ENCODE measurements around the gene ARL2BP. TPM values are rescaled to one million over a fixed set of nuclear protein-coding genes. Genes with fewer than 3 reads are reported as not detected.

Gene ARL2BP
- total RNA-seq, 1 donor from 2014 or later, result 57.8 TPM

DNA sequence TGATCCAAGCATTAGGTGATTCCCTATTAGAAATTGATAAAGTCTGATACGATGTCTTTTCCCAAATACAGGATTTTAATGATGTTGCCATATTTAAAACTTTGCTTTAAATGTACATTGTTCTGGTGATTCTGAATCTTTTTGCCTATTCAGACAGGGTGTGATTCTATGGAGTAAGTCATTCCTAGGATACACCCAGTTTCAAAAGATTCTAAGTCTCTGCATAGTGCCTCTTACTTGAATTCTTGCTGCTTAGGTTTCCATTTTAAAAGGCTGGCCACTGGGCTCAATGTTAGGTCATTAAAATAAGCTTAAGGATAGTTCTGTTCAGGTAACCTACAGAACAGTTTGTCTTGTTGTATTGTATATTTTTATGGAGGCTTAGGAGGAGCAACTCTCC is 22.0 kb upstream of the ARL2BP start:
- peaks cover 97% of the 10 kb centered on the region for H3K36me3 ChIP-seq
- DNase-seq, result no peak
- intact Hi-C loops (cut with micrococcal nuclease), result no loop called here
- H3K9me3 ChIP-seq (replicated peaks), result peaks cover 17% of the 10 kb centered on the region
- H3K27ac ChIP-seq (replicated peaks), result no peak overlapping the region
- no peaks in the 10 kb centered on the region for H3K4me1 ChIP-seq
- no peaks in the 10 kb centered on the region for H3K27me3 ChIP-seq (ENCODE audit: low read depth)
- no peak overlapping the region for H3K4me3 ChIP-seq
- TF ChIP-seq, protein P1, sequence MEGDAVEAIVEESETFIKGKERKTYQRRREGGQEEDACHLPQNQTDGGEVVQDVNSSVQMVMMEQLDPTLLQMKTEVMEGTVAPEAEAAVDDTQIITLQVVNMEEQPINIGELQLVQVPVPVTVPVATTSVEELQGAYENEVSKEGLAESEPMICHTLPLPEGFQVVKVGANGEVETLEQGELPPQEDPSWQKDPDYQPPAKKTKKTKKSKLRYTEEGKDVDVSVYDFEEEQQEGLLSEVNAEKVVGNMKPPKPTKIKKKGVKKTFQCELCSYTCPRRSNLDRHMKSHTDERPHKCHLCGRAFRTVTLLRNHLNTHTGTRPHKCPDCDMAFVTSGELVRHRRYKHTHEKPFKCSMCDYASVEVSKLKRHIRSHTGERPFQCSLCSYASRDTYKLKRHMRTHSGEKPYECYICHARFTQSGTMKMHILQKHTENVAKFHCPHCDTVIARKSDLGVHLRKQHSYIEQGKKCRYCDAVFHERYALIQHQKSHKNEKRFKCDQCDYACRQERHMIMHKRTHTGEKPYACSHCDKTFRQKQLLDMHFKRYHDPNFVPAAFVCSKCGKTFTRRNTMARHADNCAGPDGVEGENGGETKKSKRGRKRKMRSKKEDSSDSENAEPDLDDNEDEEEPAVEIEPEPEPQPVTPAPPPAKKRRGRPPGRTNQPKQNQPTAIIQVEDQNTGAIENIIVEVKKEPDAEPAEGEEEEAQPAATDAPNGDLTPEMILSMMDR (IDR thresholded peaks at IDR 0.05; ENCODE audit: borderline replicate concordance), result no peak

DNA sequence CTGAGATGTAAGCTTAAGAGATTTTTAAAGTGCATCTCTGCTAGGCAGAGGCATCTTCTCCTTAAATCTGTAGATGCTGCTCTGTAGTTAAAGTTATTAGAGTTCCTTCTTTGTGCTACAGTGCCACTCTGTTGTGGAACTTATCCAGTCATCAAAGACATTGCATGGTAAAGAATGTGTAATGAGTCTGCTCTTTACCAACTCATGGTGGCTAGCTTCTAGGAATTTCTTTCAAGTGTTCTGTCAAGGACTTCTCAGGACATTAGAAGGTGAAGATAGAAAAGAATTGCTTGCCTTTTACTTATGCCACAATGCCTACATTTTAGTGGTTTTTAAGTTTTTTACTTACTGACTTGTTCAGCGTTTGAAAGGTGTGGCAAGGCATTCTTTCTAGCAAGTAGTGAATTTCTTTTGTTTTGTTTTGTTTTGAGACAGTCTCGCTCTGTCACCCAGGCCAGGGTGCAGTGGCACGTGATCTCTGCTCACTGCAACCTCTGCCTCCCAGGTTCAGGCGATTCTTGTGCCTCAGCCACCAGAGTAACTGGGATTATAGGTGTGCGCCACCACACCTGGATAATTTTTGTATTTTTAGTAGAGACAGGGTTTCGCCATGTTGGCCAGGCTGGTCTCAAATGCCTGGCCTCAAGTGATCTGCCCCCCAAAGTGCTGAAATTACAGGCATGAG is 20.3 kb upstream of the ARL2BP start:
- Histone ChIP-seq H3K27ac (replicated peaks) (no peak overlapping the region), H3K4me3 (no peak overlapping the region), H3K9me3 (replicated peaks) (peaks cover 2% of the 10 kb centered on the region), H3K27me3 (ENCODE audit: low read depth) (no peaks in the 10 kb centered on the region), H3K36me3 (peaks cover 98% of the 10 kb centered on the region), H3K4me1 (no peaks in the 10 kb centered on the region)
- no peak for DNase-seq
- TF ChIP-seq, protein P1 (IDR thresholded peaks at IDR 0.05; ENCODE audit: borderline replicate concordance), result no peak
- intact Hi-C loops (cut with micrococcal nuclease), result no loop called here

DNA sequence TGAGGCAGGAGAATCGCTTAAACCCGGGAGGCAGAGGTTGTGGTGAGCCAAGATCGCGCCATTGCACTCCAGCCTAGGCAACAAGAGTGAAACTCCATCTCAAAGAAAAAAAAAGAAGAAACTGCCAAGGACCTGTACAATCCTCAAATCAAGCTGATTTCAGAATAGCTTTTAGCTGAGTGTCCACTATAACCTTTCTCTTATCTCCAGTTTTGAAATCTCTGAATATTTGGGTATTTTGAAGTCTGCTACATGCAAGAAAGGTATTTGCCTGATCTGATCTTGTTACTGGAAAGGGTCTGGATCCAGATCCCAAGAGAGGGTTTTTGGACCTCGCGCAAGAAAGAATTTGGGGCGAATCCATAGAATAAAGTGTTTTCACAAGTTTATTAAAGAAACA is 19.1 kb upstream of the ARL2BP start:
- H3K27me3 ChIP-seq (ENCODE audit: low read depth), result no peaks in the 10 kb centered on the region
- peaks cover 98% of the 10 kb centered on the region for H3K36me3 ChIP-seq
- intact Hi-C loops (cut with micrococcal nuclease), result no loop called here
- H3K9me3 ChIP-seq (replicated peaks), result no peaks in the 10 kb centered on the region
- no peak overlapping the region for H3K4me3 ChIP-seq
- TF ChIP-seq, protein P1 (IDR thresholded peaks at IDR 0.05; ENCODE audit: borderline replicate concordance), result no peak
- no peaks in the 10 kb centered on the region for H3K4me1 ChIP-seq
- H3K27ac ChIP-seq (replicated peaks), result no peak overlapping the region
- DNase-seq, result no peak

DNA sequence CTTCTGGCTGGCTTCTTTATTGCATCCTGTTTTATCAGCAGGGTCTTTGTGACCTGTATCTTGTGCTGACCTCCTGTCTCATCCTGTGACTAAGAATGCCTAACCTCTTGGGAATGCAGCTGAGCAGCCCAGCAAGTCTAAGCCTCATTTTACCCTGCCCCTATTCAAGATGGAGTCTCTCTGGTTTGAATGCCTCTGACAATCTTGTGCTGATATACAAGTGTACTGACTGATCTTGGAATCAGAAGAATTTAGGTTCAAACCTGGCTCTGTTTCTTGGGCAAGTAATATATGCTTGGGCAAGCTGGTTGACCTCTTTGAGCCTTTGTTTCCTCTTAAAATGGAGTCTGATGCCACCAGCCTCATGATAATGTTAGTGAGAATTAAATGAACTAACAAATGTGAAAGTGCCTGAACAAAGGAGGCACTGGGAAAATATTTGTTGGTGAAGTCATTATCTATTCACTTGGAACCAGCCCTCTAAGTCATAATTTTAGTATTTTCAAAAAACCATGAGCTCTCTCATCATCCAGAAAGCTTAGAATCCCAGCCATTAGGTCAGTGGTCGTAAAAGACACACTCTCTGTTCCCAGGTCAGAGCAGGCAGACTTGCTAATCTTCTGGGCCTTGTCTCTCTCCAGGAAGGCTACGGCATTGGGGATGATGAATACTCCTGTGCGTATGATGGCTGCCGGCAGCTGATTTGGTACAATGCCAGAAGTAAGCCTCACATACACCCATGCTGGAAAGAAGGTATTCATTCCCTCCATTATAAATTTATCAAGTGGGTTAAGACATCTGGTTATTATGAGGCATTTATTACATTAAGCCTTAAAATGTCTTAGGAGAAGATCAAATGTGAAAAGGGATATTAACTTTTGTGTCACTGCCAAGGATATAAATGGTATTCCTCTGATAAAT is 18.1 kb upstream of the ARL2BP start:
- Histone ChIP-seq H3K4me1 (peaks cover 3% of the 10 kb centered on the region), H3K36me3 (peaks cover 98% of the 10 kb centered on the region), H3K4me3 (no peak overlapping the region), H3K9me3 (replicated peaks) (no peaks in the 10 kb centered on the region), H3K27ac (replicated peaks) (no peak overlapping the region), H3K27me3 (ENCODE audit: low read depth) (no peaks in the 10 kb centered on the region)
- intact Hi-C loops (cut with micrococcal nuclease), result no loop called here
- TF ChIP-seq, protein P1 (IDR thresholded peaks at IDR 0.05; ENCODE audit: borderline replicate concordance), result no peak
- no peak for DNase-seq

DNA sequence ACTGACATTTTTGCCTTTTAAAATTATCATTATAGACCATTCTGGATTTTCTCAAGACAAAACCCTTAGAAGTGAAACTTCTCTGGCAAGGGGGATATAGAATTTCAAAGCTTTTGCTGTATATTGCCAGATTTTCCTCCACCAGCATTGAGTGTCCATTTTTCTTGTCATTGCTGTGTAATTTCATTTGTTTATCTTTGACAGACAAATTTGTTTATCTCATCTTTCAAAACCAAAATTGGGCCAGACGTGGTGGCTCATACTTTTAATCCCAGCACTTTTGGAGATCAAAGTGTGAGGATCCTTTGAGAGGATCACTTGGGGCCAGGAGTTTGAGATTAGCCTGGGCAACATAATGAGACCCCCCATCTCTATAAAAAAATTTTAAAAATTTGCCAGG is 16.0 kb upstream of the ARL2BP start:
- no peak for DNase-seq
- Histone ChIP-seq H3K36me3 (peaks cover 98% of the 10 kb centered on the region), H3K27ac (replicated peaks) (no peak overlapping the region), H3K9me3 (replicated peaks) (no peaks in the 10 kb centered on the region), H3K4me3 (no peak overlapping the region), H3K27me3 (ENCODE audit: low read depth) (no peaks in the 10 kb centered on the region), H3K4me1 (peaks cover 16% of the 10 kb centered on the region)
- TF ChIP-seq, protein P1 (IDR thresholded peaks at IDR 0.05; ENCODE audit: borderline replicate concordance), result no peak
- intact Hi-C loops (cut with micrococcal nuclease), result no loop called here

Data from left ventricle myocardium inferior (tissue), 1 donor.